Stimulated activated CD4-positive, alpha-beta T cell treated with anti-CD3 and anti-CD28 coated beads, TNF-alpha, amount 100 ng/mL, for 1 hour (primary cell): ENCODE measurements around the gene KRTAP10-11.
A peak's percentile ranks its signal among the peaks of the same experiment; 100 is the strongest.
"Not testable (repeated sequence)": the region's sequence is repeated elsewhere in the genome, so short reads cannot be mapped to it uniquely, and the experiment has no call there.

Experiments
- DNase-seq, 3 donors: peaks; one replicate each; pipeline ENCODE4 v3.0.0-alpha.2; 2020; ENCODE audit warnings: low read depth in 3 of 3, low spot score in 1 of 3

KRTAP10-11 gene

DNA sequence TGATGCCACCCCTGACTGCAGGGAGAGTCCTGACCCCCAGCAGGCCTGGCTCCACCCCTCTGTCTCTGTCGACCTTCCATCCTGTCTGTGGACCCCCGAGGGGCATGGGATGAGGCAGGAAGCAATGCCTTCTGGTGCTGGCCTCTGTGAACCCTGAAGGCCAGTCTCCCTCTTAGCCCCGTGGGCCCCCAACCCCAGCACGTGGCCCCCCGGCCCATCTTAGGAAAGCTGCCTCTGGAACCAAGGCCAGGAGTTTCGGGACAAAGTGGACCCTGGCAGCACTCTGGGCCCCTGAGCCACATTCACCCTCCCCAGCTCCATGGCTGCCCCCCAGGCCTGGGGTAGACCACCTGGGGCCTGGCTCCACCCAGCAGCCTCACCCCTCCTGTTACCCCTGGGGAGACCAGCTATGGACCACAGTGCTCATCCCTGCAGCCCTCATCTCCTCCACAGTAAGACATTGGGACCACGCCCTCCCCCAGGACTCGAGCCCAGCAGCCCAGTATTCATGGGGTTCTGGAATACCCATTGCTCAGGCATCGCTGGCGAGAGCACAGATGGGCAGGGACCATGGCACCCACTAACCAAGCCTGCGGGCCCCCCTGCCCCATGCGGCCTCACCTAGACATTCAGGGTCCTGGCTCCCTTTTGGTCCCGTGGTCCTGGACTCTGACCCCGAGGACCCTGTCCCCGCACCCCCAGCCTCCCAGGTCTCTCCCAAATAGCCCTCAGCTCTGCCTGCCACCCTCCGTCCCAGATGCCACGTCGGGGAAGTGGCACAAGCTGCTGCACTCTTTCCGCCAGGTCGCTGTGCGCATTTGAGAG, 7.5 kb upstream of the KRTAP10-11 start:
- not testable (repeated sequence) for DNase-seq

DNA sequence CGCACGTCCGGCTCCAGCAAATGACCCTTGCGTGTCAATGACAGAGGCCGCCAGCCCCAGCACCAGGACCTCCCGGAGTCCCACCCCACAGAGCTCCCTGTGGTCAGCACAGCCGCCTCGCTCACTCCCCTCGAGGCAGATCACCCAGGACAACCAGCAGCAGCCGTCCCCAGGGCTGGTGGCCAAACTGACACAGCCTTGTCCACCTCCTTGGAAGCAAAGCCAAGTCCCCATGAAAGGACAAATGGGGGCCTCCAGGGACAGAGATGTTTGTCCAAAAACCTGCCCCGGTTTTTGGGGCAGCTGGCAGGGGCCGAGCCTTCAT, 6.9 kb upstream of the KRTAP10-11 start:
- DNase-seq = no peak

DNA sequence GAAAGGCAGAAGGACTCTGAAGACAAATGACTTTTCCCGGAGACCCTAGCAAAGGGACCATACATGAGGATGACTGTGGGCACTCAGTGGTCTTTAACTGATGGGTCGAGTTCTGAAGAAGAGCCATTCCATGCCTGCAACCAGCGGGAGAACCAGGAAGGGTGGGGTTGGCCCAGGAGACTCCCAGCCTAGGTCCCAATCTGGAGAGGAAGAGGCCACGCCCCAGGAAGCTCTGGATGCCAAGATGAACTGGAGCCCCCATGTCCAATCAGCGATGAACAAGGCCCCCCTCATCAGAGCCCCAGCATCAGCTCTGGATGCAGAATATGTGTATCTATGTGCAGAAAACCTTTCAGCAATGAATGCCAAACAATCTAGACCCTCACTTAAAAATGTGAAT, 5.5 kb upstream of the KRTAP10-11 start:
- no peak for DNase-seq

DNA sequence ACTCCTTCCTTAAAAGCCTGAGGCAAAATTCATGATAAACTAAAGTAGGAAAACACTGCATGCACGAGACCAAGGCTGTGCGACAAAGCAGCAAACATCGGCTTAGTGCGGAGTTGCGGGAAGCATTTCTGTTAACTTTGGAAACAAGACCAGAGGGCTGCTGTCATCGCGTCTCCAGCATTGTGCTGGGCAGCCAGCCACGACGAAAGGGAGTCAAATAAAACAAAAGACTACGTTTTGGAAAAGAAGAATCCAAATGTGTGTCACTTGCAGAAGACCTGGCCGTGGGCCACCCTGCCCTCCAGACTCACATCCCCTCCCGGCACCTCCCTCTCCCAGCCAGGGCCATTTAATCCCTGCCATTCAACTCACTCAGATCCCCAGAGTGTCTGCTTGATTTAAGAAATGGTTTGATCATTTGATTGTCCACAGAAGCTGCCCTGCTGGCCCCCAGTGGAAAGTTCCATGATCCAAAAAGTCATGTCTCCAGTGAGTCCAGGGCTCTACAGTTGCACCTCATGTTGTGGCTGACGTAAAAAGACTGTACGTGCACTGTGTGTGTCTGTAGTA, 2.4 kb upstream of the KRTAP10-11 start:
- no peak for DNase-seq

DNA sequence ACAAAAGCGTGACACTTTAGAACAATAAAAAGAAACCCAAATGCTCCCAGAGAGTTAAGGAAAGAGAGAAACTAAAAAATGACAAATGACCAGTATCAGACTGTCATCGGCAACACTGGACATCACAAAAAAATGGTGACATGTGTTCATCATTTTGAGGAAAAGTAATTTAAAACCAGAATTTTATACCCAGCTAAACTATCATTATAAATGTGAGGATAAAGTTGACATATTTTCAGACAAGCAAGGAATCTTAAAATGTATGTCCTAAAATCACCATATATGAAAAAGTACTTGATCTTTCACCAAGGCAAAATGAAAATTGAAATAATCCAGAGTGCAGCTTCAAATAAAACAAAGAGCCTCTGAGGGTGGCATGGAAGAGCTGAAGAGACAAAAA, 1.3 kb upstream of the KRTAP10-11 start:
- DNase-seq = no peak

DNA sequence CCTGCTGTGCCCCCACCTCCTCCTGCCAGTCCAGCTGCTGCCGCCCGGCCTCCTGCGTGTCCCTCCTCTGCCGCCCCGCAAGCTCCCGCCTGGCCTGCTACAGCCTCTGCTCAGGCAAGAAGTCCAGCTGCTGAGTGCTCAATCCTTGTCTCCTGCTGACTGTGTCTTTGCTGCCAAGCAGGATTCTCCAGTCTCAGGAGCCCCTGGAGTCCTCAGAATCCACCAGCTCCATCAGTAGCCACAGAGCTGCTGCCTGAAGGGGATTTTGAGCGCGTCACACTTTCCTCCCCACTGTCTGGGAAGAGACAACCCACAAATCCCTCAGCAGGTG, 973 bp downstream of the KRTAP10-11 start:
- no peak for DNase-seq

DNA sequence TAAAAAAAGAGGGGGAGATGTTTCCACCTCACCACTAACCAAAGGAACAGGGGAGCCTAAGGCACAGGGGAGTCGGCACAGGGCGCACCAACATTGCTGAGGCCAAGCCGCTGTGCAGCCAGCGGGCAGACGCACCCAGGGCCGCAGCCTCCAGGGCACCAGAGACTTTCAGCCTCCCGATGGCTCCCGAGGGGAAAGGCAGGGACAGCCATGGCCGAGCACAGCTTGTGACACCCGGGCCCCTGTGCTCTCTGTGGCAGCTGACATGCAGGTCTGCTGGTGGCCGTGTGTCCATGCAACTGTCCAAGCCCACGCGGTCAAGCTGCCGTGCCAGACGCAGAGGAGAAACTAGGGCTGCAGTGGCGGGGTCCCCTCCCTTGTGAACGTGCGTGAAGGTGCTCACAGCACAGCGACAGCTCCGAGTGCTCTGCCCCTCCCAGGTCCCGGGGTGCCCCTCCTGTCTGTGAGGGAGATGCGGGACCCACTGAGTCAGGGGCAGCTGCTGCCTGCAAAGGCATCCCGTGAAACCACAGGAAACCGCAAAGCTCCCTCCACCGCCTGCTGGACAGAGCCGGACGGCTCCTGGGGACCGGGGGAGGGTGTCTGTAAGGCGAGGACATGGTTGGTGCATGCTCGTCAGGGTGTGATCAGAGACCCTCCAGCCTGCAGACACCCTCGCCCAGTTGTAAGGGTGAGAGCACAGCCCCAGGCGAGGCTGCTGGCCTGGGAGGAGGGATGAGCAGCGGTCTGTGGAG, 2.5 kb downstream of the KRTAP10-11 start:
- no peak for DNase-seq

DNA sequence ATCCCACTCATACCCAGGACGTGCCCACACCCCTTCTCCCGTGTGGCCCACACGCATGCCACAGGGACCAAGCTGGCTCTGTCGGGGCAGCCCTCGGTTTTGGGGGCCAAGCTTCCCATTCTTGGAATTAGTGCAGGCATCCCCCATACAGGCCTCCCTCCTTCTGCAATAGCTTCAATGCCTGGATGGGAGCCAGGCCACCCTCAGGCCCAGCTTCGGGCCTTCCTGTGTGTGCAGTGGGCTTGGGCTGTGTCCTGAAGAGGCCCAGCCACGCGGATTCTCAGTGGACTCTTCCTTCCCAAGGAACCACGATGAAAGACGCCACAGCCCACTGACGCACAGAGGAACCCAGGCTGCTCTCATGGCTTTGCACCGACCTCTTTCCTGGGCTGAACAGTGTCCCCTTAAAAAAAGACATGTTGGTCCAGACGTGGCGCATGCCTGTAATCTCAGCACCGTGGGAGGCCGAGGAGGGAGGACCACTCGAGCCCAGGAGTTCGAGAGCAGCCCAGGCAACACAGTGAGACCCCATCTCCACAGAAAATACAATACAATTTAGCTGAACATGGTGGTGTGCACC, 3.4 kb downstream of the KRTAP10-11 start:
- no peak for DNase-seq

DNA sequence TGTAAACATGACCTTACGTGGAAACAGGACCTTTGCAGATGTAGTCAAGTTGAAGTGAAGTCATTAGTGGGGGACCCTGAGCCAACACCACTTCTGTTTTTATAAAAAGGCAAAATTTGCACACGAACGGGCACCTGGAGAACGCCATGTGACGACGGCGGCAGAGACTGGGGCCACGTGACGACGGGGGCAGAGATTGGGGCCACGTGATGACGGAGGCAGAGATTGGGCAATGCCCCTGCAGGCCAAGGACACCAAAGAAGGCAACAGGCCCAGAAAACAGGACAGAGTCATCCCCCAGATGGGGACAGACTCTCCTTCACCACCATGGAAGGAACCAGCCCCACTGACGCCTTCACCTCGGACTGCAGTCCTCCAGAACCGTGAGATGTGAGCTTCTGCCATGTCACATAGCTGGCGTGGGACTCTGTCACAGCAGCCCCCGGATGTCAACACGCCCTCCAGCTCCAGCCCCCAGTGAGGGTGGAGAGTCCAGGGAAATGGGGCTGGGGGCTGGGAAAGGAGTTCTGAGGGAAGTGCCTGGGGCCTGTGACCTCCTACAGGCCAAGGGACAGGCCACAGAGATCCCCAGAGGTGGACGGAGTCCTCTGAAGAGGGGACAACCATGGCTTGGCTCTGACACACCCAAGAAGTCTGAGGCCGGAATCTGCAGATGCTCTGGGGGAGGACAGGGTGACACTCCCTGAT, 4.2 kb downstream of the KRTAP10-11 start:
- no peak for DNase-seq

DNA sequence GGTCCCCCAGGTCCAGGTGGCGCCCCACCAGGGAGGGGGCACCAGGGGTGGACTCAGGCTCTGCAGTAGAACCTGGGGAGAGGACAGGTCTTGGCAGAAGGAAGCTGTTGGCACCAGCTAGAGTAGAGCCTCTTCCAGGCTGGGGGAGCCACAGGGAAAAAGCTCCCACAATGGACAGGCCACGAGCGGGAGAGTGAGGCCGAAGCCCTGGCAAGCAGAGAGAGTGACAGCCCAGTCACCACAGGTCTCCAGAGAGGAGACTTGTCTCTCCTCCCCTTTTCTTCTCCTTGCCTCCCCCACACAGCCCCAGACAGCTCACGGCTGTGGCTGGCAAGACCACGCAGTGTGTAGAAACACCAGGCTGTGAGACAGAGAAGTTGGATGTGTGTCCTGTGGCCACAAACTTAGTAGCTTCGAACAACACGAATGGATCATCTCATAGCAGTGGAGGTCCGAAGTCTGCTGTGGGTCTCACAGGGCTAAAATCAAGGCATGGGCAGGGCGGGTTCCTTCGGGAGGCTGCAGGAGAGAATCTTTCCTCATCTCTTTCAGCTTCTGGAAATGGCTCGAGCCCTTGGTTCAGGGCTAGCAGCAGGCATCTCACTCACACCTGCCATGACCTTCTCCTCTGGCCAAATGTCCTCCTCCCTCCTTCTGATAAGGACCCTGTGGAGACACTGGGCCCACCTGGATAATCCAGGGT, 4.9 kb downstream of the KRTAP10-11 start:
- no peak for DNase-seq

DNA sequence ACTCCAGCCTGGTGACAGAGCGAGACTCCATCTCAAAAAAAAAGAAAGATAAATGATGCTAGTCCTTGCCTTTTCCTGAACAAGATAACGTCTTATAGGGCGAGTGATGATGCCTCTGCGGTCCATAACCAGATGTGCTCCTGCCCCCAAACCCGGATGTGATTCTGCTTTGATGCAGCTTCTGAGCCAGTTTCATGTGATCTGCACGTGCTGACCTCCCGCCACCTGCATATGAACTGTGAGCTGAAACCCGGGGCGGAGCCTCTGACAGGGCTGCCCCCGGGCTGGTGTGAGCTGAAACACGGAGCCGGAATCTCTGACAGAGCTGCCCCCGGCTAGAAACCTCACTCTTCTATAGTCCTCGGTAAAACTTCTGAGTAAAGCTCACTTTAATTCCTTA, 6.9 kb downstream of the KRTAP10-11 start:
- no peak for DNase-seq

DNA sequence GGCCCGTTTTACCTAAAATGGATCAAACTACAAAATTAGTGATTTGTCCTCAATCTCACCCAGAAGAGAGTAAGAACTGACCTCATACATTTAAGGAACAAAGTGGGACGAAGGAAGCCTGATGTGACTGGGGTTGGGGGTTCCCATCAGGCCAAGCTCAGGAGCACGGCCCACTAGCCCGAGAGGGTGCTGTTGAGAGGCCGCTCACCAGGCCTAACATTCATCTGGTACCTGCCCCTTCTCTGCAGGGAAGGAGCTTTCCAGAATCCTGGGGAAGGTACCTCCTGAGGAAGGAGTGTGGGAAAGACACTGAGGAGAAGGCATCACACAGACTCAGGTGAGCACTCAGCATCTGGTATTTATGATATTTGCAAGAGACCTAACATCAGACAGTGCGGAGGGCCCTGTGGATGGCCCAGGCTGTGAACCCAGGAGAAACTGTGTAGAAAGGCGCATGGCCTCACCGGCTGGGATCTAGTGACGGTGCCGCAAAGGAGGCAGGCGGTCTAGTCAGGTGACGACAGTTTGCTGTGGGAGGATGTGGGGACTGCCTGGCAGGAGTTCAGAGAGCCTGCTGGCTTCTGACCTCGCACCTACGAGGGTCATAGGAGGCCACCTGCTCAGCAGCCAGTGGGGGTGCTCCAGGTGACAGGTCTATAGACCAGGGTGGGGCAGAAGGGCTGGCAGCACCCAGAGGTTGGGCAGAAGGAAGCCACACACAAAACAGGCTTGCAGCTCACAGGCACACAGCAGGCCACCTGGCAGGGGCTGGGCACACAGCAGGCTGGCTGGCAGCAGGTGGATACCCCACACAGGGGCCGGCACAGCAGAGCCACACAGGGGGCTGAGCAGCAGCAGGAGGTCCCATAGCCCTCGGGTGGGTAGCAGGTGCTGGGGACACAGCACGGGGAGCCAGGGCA, 7.7 kb downstream of the KRTAP10-11 start:
- DNase-seq = peak in 2 of 3 donors; percentile 21 to 25

DNA sequence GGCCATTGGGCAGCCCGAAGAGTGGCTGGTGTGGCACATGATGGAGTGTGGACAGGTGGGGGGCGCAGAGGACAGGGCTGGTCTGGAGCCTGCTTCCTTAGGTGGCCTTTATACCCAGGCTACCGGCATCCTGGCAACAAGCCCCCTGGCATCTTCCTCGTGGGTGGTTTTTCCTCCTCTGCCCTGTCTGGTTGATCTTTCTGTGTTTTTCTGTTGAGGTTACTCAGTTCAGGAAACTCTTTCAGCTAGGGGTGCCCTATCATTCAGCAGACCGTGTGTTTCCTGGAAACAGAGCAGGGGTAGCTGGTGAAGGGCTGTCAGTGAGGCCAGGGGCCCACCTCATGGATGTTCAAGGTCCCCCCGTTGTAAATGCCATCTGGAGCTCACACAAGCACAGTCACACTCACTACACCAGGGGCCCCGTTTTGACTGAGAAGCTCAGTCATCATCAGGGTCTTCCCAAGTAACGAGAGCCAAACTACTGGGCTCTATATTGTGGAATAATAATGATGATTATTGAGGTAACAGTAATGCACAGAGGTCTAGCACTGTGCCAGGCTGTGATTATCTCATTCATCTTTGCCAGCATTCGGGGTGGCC, 8.5 kb downstream of the KRTAP10-11 start, which contains the start of gene KRTAP12-4:
TSS of gene KRTAP12-4 (minus strand) at position 84 of the 600 bp plus-strand sequence. CDS start at position 39, 45 bp downstream.
- no peak for DNase-seq

DNA sequence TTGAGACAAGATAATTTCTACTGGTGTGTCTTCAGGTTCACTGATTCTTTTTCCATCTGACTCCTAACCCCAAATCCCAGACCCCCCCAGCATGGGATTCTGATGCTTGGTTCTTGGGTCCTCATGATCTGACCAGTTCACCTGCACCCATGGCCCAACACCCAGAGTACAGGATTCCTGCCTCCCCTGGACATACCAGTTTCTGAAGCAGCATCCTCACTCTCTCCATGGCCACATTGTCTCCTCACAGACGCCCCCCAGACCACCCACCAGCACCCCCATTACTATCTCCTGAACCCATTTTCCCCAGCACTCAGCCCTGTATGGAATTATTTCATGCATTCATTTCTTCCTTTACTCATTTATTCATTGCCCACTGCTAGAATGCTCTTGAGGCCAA, 10.7 kb downstream of the KRTAP10-11 start:
- DNase-seq = no peak

DNA sequence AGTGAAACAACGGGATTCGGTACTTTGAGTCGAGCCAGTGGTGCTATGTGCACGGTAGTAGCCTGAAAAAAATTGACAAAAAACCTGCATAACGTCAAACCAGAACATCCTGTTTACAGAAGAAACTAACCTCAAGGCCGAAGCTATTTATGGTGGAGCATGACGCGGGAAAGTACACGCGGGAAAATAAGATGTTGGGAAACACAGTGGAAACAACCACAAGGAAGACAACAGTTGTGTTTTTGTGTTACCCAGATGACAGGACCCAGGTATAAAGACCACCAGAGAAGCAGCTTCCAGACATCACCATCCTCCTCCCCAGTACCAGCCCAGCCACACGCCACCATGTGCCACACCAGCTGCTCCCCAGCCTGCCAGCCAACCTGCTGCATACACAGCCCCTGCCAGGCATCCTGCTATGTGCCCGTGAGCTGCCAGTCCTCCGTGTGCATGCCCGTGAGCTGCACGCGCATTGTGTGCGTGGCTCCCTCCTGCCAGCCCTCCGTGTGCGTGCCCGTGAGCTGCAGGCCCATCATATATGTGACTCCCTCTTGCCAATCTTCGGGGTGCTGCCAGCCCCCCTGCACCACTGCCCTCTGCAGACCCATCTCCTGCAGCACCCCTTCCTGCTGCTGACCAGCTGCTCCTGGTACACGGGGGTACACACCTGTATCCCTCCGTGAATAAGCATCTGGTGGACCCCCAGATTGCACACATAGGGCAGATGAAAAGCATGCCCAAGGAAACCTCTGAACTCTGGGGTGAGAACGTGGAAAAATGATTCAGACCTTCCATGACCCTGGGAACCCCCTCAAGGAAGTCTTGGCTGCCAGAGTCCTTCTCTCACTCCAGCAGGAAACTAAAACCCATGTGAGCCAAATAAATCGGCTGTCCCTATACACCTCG, 11.7 kb downstream of the KRTAP10-11 start, which contains the start of gene KRTAP12-3:
TSS of gene KRTAP12-3 (plus strand) at position 298 of the 906 bp plus-strand sequence. CDS start at position 346, 48 bp downstream.
- DNase-seq = peak in 1 of 3 donors; percentile 18

DNA sequence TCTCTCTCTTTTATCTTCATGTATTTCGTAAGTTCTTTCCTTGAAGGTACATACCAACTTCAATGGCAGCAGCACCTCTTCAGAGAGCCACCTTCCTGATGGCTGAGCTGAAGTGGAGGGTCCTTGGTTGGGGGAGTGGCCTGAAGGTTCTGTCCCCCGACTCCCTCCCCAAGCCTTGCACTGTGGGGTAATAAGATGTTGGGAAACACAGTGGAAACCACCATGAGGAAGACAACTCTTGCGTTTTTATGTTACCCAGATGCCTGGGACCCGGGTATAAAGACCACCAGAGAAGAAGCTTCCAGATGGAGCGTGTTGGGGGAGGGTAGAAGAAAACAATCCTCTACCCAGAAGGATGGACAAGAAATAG, 12.3 kb downstream of the KRTAP10-11 start:
- DNase-seq = no peak

DNA sequence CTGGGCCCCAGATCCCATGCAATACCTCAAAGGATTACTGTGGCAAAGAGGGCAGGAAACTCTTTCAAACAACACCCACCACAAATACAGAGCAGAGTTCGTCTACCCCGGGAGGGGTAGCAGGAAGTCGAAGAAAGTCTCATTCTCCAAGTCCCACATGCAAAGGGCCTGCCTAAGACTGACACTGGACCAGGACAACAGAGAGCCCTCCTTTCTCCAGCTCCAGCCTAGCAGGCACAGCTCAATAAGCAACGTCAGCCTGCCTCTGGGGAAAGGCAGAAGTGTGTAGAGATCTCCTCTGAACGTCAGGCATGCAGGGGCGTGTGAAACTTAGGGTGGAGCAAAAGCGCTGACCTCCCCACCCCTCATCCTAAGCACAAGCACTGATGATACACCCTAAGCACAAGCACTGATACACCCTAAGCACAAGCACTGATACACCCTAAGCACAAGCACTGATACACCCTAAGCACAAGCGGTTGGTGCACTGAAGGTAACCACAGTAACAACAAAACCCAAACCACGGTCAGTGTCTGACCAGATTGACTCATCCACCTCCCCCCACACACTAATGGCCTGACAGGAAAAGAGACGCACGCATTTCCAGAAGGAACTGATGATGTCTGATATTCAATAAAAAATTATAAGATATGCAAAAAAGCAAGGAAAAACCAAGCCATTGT, 12.8 kb downstream of the KRTAP10-11 start:
- DNase-seq = no peak
